Activated T-cell treated with anti-CD3 and anti-CD28 coated beads for 4 hours (primary cell): Measurements from ENCODE around the gene IMMP2L.
"Not testable (repeated sequence)": the region's sequence is repeated elsewhere in the genome, so short reads cannot be mapped to it uniquely, and the experiment has no call there.

ENCODE experiments used
- DNase-seq: peaks from one replicate; pipeline ENCODE4 v3.0.0-alpha.2; 2020

IMMP2L gene

GRCh38 chr7:111094419-111094818, 467.9 kb downstream of the IMMP2L start:
- no peak for DNase-seq

- no peak for DNase-seq
Observed at GRCh38 chr7:111093496-111093895, 468.8 kb downstream of the IMMP2L start.

- no peak for DNase-seq
Observed at GRCh38 chr7:111092406-111093236, 469.7 kb downstream of the IMMP2L start.

DNA sequence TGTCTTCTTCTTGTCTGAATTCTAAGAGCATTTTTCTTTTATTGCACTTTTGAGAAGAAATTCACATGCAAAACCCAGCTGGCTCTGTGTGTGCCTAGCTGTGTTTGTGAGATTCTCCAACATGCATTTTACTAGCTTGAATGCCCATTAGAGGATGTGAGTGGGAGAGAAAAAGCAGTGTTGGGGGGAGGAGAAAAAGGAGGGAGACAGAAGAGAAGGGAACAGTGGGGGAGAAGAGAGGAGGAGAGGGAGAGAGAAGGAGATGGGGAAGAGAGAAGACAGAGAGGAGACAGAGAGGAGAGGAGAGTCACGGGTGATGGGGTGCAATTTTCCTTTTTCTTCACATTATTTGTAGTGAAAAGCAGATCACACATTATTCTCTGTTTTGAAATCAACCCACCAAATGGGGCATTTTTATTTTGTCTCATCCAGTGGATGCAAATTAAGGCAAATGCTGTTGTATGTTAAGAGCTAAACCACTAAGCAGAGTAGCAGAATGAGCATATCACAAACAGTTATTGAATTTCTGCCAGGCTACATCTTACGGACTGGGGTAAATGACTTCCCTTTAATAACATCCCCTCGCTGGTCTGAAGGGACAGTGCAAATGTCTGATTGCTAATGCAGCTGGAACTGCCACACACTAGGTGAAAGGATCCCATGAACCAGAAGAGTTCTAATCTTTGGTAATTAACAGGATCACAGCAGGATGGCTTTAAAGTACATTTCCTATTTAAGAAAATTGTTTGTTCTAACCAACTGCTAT, 470.5 kb downstream of the IMMP2L start:
- DNase-seq: no peak

- DNase-seq: peak; percentile 33
Observed at GRCh38 chr7:111090846-111091245, 471.4 kb downstream of the IMMP2L start, which contains the start of gene LRRN3. Gene LRRN3, plus strand, starts transcription at chr7:111091127. Its CDS starts 31,646 bp downstream, at chr7:111122773.

DNA sequence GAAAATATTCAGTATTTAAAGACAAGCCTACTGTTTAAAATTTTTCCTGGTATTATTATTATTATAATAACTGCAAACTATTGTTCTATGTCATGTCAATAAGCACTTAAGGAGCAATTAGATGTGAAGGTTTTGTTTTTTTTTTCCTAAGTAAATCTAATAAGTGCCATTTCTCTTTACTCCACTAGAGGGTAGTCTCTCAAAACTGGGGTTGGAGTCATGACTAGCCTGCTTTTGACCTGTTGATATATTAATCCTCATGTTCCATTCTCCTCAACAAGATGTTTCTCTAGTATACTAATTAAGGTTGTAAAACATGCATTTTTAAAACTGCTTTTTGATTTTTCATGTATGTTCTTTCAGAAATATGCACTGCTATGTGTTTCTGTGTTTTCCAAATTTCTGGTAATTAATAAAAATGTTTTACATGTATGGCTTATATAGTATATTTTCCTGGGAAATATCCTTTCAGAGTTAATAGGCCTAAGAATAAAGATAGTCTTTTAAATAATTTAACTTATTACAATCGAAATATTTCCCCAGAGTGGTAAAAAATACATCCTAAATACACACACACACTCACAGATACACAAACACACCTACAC, 472.4 kb downstream of the IMMP2L start:
- DNase-seq: no peak

GRCh38 chr7:111088328-111088727, 474.0 kb downstream of the IMMP2L start:
- DNase-seq: no peak

GRCh38 chr7:111086532-111086931, 475.8 kb downstream of the IMMP2L start:
- DNase-seq: no peak

DNA sequence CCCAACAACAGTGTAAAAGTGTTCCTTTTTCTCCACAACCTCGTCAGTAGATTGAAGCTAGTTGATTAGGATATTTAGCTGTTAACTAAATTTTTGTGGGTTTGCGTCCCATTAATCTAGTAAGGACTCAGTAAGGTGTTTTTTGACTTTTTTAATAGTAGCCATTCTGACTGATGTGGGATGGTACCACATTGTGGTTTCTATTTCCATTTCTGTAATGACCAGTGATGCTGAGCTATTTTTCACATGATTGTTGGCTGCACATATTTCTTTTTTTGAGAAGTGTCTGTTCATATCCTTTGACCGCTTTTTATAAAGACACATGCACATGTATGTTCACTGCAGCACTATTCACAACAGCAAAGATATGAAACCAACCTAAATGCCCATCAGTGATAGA, 476.9 kb downstream of the IMMP2L start:
- no peak for DNase-seq

DNA sequence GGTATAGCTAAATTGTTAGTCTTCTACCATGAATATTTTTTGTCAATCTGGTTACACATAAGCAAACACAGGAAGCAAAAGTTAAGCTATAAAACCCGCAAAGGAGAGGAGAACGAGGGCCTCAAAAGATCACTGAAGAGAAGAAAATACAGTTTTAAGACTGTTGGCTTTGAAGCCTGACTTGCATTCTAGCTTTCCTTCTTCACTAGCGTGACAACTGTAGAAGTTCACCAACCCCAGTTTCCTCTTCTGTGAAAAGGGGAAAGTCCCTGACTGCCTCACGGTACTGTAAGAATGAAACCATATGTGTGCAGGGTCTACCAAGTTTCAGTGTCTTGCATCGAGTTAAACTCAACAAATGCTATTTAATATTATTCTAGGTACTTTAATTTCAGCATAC, 478.9 kb downstream of the IMMP2L start:
- DNase-seq: peak; percentile 34

DNA sequence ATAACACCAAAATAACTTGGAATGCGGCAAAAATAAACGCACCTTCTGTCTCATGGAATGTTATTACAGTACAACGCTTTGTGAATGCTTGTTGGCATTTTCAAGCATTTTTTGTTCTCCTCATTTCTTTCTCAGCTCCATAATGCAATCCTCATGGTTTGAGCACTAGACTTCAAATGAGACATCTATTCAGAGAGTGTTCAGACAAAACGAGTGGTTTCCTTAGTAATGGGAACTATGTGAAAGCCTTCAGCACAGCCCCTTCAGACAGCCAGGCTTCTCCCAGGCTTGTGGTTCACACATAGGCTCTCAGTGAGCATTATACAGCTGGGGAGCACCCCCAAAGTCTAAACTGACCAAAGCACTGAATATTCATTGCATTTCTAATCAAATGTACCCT, 479.9 kb downstream of the IMMP2L start:
- DNase-seq: no peak

- DNase-seq: no peak
Observed at GRCh38 chr7:111081546-111082267, 480.6 kb downstream of the IMMP2L start.

DNA sequence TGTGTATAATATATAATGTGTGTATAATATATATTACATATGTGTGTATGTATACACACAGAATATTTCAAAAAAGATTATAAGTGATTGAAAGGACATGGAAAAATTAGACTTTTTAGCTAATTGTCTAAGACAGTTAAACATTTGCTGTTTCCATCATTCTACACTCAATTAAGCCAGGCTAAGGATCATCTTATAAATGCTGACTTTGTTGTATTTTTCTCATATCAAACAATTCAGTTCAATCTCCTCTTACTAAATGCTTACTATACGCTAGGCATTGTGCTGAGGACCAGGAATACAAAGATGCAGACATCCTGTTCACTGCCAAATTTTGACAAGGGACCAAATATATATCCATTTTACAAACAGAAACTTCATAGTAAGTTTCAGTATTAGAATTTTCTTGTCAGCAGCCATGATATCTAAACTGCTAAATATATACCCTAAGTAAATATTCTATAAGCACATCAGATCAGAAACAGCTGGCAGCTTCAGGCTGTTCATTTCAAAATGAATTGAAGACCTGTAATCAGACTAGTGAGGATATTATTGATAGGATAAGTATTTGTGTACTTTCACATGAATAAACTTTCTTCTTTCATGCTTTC, 481.7 kb downstream of the IMMP2L start:
- no peak for DNase-seq

DNA sequence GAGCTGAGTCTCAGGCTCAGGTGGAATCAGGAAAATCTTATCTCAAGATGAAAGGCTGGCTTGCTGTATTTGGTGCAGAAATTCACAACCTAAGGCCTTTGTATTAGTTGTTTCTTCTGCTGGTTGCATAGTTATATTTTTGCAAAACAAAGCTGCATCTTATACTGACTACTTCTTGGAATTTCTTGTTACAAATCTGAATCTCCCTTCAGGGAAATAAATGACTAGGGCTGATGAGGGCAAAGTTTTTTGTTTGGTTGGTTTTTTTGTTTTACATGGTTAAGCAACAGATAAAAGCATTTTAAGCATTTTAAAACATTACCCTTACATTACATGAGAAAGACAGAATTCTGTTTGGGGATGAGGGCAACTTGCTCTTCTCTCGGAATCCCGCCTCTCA, 485.3 kb downstream of the IMMP2L start:
- no peak for DNase-seq

DNA sequence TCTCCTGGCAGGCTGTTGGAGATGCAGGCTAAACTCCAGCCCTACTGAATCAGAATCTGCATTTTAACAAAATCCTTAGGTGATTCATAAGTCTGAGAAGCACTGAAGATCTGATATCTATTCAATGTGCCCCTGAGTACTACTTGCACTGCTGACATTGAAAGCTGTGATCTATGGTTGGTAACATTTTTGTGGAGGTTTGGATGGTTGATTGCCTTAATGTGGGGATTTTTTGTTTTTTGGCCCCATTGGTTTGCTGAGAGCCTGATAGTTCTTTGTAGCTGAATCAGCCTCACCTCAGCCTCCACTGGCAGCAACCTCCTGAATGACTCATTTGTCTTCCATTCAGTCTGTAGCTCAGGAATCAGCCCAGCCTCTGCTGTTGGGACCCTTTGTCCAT, 486.1 kb downstream of the IMMP2L start:
- DNase-seq: no peak

- no peak for DNase-seq
Observed at GRCh38 chr7:111075498-111075897, 486.8 kb downstream of the IMMP2L start.

GRCh38 chr7:111074748-111075146, 487.5 kb downstream of the IMMP2L start:
- no peak for DNase-seq

DNA sequence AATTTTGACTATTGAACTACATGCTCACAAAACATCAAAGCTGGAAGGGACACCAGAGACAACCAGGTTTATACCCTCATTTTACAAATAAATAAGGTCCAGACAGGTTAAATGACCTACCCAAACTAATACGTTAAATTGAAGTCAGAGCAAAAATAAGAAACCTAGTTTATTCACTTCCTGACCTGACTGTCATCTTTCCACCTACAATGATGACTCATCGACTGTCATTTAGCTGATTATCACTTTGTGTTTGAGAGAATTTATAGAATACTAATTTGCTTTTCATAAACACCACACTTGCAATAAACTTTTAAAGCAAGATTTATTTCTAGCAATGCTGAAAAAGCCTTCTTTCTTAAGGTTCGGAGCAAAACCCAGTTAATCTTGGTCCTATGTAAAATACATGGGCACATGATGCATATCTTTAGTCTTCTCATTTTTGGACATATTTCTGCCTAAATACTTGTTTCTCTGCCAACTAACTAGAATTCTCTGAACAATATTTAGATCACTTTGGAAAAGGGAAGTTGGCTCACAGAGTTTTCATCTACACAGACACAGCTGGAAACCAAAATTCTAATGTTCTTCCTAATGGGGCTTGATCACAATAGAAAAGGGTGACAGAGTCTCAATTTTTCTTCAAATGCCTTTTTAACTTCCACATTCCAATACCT, 488.1 kb downstream of the IMMP2L start:
- no peak for DNase-seq

DNA sequence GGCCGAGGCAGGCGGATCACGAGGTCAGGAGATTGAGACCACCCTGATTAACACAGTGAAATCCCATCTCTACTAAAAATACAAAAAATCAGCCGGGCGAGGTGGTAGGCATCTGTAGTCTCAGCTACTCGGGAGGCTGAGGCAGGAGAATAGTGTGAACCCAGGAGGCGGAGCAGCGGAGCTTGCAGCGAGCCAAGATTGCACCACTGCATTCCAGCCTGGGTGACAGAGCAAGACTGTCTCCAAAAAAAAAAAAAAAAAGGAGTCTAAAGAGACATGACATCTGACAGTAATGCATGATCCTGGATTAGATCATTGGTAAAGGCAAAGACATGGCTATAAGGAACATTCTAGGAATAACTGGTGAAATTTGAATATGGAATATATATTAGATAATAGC, 489.6 kb downstream of the IMMP2L start:
- DNase-seq: not testable (repeated sequence)

DNA sequence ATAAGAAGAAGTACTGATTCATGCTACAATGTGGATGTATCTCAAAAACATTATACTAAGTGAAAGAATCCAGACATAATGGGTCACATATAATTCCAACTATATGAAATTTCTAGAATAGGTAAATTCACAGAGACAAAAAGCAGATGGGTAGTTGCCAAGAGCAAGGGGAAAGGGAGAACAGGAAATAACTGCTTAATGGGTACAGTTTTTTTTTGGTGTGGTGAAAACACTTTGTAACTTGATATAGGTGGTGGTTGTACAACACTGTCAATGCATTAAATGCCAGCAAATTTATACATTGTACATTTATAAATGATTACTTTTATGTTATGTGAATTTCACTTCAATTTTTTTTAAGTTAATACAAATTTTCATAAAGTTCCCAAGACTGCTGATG, 490.7 kb downstream of the IMMP2L start:
- DNase-seq: no peak

DNA sequence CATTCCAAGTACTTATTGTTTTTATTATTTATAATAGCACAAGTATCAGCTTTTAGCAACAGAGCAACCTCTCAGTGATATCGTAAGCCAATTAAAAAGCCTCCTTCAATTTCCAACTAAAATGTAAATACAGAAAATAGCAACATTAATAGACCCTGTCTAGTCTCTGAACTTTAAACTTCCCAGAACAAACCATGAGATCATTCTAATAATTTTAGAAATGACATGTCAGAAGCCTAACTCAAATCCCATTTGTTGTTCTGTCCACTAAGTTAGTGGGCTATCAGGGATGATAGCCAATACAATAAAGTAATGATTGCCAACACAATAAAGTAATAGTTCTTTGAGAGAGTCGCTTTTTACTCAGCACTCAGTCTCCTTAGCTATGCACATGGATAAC, 493.7 kb downstream of the IMMP2L start:
- DNase-seq: no peak

DNA sequence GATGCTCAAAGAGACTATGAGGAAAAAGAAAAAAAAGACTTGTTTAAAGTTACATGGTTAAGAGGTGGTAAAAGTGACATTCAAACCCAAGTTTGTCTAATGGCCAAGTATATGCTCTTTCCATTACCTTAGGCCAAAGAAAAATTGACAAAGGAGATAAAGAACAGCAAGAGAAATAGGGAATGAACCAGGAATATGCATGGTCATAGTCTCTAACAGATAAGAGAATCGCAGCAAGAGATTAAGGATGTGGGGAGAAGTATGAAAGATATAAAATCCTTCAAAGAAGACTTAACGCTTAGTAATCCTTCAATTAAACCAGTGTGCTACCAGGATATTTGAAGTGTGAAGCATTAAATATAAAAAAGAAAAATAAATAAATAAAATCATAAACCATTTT, 494.6 kb downstream of the IMMP2L start:
- DNase-seq: no peak
